Epithelial cell of esophagus (primary cell): ENCODE results near the gene ALPP.

Experiments used
- DNase-seq: peaks from one replicate; pipeline ENCODE4 v3.0.0; 2010; ENCODE audit warnings: low read depth
- H3K4me3 ChIP-seq: 2 replicates; pipeline ENCODE4 v1.5.1; 2011; ENCODE audit warnings: mild to moderate bottlenecking, low read length, control low read depth
- TF ChIP-seq, protein P1 (sequence below): IDR thresholded peaks from 2 replicates; pipeline ENCODE4 v1.5.1; 2011; ENCODE audit warnings: low read depth, mild to moderate bottlenecking, low read length, control low read depth, inconsistent platforms; ENCODE audit not compliant: insufficient read depth; ENCODE audit errors: missing control alignments

Gene ALPP

GRCh38 chr2:232431705-232432590, 53.4 kb downstream of the ALPP start:
- TF ChIP-seq, protein P1, sequence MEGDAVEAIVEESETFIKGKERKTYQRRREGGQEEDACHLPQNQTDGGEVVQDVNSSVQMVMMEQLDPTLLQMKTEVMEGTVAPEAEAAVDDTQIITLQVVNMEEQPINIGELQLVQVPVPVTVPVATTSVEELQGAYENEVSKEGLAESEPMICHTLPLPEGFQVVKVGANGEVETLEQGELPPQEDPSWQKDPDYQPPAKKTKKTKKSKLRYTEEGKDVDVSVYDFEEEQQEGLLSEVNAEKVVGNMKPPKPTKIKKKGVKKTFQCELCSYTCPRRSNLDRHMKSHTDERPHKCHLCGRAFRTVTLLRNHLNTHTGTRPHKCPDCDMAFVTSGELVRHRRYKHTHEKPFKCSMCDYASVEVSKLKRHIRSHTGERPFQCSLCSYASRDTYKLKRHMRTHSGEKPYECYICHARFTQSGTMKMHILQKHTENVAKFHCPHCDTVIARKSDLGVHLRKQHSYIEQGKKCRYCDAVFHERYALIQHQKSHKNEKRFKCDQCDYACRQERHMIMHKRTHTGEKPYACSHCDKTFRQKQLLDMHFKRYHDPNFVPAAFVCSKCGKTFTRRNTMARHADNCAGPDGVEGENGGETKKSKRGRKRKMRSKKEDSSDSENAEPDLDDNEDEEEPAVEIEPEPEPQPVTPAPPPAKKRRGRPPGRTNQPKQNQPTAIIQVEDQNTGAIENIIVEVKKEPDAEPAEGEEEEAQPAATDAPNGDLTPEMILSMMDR: no peak
- no peak for DNase-seq
- no peak overlapping the region for H3K4me3 ChIP-seq
